Measurements from ENCODE around the gene URI1.

Gene URI1

GRCh38 chr19:30064771-30065494 lies 122.9 kb downstream of the URI1 start:
- TF ChIP-seq REST (IDR thresholded peaks at IDR 0.05; ENCODE audit: insufficient replicate concordance, low read depth) (no peak), GABPA (IDR thresholded peaks at IDR 0.05; ENCODE audit: low read depth) (no peak), POLR2AphosphoS5 (IDR thresholded peaks at IDR 0.05; ENCODE audit: low read depth) (no peak), SPI1 (IDR thresholded peaks at IDR 0.05; ENCODE audit: borderline replicate concordance, low read depth) (no peak), CTCF (IDR thresholded peaks at IDR 0.05; ENCODE audit: insufficient read depth, low read length) (no peak)

GRCh38 chr19:30065680-30066606 lies 123.9 kb downstream of the URI1 start:
- Histone ChIP-seq H3K27ac (replicated peaks) (no peak overlapping the region), H3K4me3 (replicated peaks; ENCODE audit: insufficient read depth, low read length) (no peak overlapping the region), H3K27me3 (ENCODE audit: insufficient read depth, poor library complexity, severe bottlenecking) (no peaks in the 10 kb centered on the region)
- TF ChIP-seq REST (IDR thresholded peaks at IDR 0.05; ENCODE audit: insufficient replicate concordance, low read depth) (no peak), SPI1 (IDR thresholded peaks at IDR 0.05; ENCODE audit: borderline replicate concordance, low read depth) (no peak), CTCF (IDR thresholded peaks at IDR 0.05; ENCODE audit: insufficient read depth, low read length) (no peak)
- no peak for DNase-seq (ENCODE audit: low read depth in 1 of 2, low spot score in 1 of 2)

More at GRCh38 chr19:30064771-30065494, 122.9 kb downstream of the URI1 start:
- no peak for DNase-seq (ENCODE audit: low read depth in 1 of 2, low spot score in 1 of 2)
- Histone ChIP-seq H3K27ac (replicated peaks) (no peak overlapping the region), H3K27me3 (ENCODE audit: insufficient read depth, poor library complexity, severe bottlenecking) (no peaks in the 10 kb centered on the region), H3K4me3 (replicated peaks; ENCODE audit: insufficient read depth, low read length) (no peak overlapping the region)
